H1 (cell line): ENCODE results near the gene NR1H2. TPM values are rescaled to one million over a fixed set of nuclear protein-coding genes. Genes with fewer than 3 reads are reported as not detected.

Experiments
- CTCF ChIA-PET: fragments of 300-600 bp; sonication (Branson Sonifier 250); formaldehyde crosslinking; loops from one replicate; lab custom pipeline; 2021; ENCODE audit not compliant: partially characterized antibody; lab: Charles Lee
- POLR2A ChIA-PET: fragments of 300-600 bp; sonication (Branson Sonifier 250); formaldehyde crosslinking; loops from one replicate; lab custom pipeline; 2021; ENCODE audit warnings: inconsistent platforms; ENCODE audit not compliant: partially characterized antibody; lab: Charles Lee
- DNase-seq, 2 experiments: peaks; one replicate each; pipeline versions ENCODE4 v3.0.0 to v3.0.0-alpha.2; 2010 to 2022; ENCODE audit warnings: low spot score in 2 of 2, low read depth in 1 of 2, mixed read lengths in 1 of 2
- FAIRE-seq: peaks from 2 replicates; lab custom pipeline; 2011; peaks lifted over from hg19 to GRCh38; lab: Jason Lieb, UNC
- H2AFZ ChIP-seq: 2 replicates; pipeline ENCODE4 v1.8.1; 2012; ENCODE audit warnings: low read length, inconsistent platforms
- H2AK5ac ChIP-seq: 2 replicates; pipeline ENCODE4 v1.6.1; 2013; ENCODE audit warnings: low read depth, low read length
- H2BK120ac ChIP-seq: replicated peaks from 2 replicates; pipeline ENCODE3; 2013; ENCODE audit warnings: low read depth, low read length, inconsistent platforms
- H2BK12ac ChIP-seq: 2 replicates; pipeline ENCODE4 v1.6.1; 2013; ENCODE audit warnings: low read depth, low read length
- H2BK15ac ChIP-seq: 2 replicates; pipeline ENCODE4 v1.6.1; 2013; ENCODE audit warnings: low read length
- H2BK20ac ChIP-seq: 2 replicates; pipeline ENCODE4 v1.6.1; 2013; ENCODE audit warnings: low read length
- H2BK5ac ChIP-seq: 2 replicates; pipeline ENCODE4 v1.6.1; 2013; ENCODE audit warnings: low read depth, low read length
- H3K14ac ChIP-seq: 2 replicates; pipeline ENCODE4 v1.6.1; 2013; ENCODE audit warnings: inconsistent platforms; ENCODE audit not compliant: insufficient read length
- H3K18ac ChIP-seq: 2 replicates; pipeline ENCODE4 v1.6.1; 2013; ENCODE audit warnings: low read length; ENCODE audit errors: extremely low read depth
- H3K23ac ChIP-seq: 2 replicates; pipeline ENCODE4 v1.6.1; 2013; ENCODE audit warnings: inconsistent platforms; ENCODE audit not compliant: insufficient read length
- H3K23me2 ChIP-seq: 2 replicates; pipeline ENCODE4 v1.6.1; 2013; ENCODE audit warnings: low read depth, low read length
- H3K27ac ChIP-seq: 2 replicates; pipeline ENCODE4 v1.6.1; 2011; ENCODE audit warnings: low read depth, low read length, inconsistent platforms
- H3K27me3 ChIP-seq, 4 experiments: replicated peaks in 1 of 4; 1 replicate in 1 of 4; 2 replicates in 3 of 4; pipeline versions ENCODE4 v1.6.1 to v1.8.1; 2011 to 2013; ENCODE audit warnings: low read length in 3 of 4, mild to moderate bottlenecking in 3 of 4, inconsistent platforms in 2 of 4, mixed read lengths in 2 of 4, moderate library complexity in 1 of 4; ENCODE audit not compliant: control insufficient read depth in 3 of 4, insufficient read depth in 3 of 4; ENCODE audit errors: extremely low read depth in 1 of 4
- H3K36me3 ChIP-seq, 4 experiments: 2 replicates each; pipeline versions ENCODE4 v1.6.1 to v1.8.1; 2011 to 2013; ENCODE audit warnings: mild to moderate bottlenecking in 4 of 4, low read length in 3 of 4, moderate library complexity in 2 of 4, control low read depth in 1 of 4, inconsistent platforms in 1 of 4; ENCODE audit not compliant: insufficient read depth in 4 of 4, control insufficient read depth in 2 of 4
- H3K4ac ChIP-seq: replicated peaks from 2 replicates; pipeline ENCODE3; 2013; ENCODE audit warnings: low read length, low read depth, mixed read lengths, inconsistent platforms; ENCODE audit not compliant: insufficient read length
- H3K4me1 ChIP-seq, 4 experiments: replicated peaks in 1 of 4; 1 replicate in 1 of 4; 2 replicates in 3 of 4; pipeline versions ENCODE4 v1.6.1 to v1.8.1; 2011 to 2013; ENCODE audit warnings: low read length in 3 of 4, inconsistent platforms in 2 of 4, mixed read lengths in 1 of 4; ENCODE audit not compliant: insufficient read depth in 4 of 4, control insufficient read depth in 3 of 4
- H3K4me2 ChIP-seq, 2 experiments: 2 replicates each; pipeline versions ENCODE4 v1.6.1 to v1.8.1; 2011 to 2013; ENCODE audit warnings: low read depth in 2 of 2, low read length in 2 of 2, control low read depth in 1 of 2, inconsistent platforms in 1 of 2, mild to moderate bottlenecking in 1 of 2; ENCODE audit not compliant: insufficient read depth in 1 of 2
- H3K4me3 ChIP-seq, 4 experiments: fragments of 200-600, 300-600 bp in 1 of 4; sonication (generic), shearing (Covaris generic), sonication (Bioruptor Twin) in 1 of 4; 2 replicates each; pipeline versions ENCODE4 v1.5.1 to v1.8.1; 2011 to 2016; ENCODE audit warnings: low read length in 4 of 4, low read depth in 3 of 4, control low read depth in 2 of 4, inconsistent platforms in 2 of 4, mild to moderate bottlenecking in 2 of 4, mixed read lengths in 1 of 4, moderate library complexity in 1 of 4; ENCODE audit not compliant: insufficient read depth in 2 of 4; ENCODE audit errors: extremely low read depth in 1 of 4
- H3K56ac ChIP-seq: replicated peaks from 2 replicates; pipeline ENCODE3; 2013; ENCODE audit warnings: low read depth, mild to moderate bottlenecking, mixed read lengths, low read length, inconsistent platforms; ENCODE audit not compliant: insufficient read length
- H3K79me1 ChIP-seq: 2 replicates; pipeline ENCODE4 v1.6.1; 2013; ENCODE audit warnings: low read depth, low read length, control low read depth
- H3K79me2 ChIP-seq, 2 experiments: 2 replicates each; pipeline versions ENCODE4 v1.6.1 to v1.8.1; 2012 to 2013; ENCODE audit warnings: low read length in 2 of 2, mild to moderate bottlenecking in 2 of 2, inconsistent platforms in 1 of 2; ENCODE audit not compliant: insufficient read depth in 2 of 2, control insufficient read depth in 1 of 2
- H3K9ac ChIP-seq, 4 experiments: replicated peaks in 1 of 4; 1 replicate in 1 of 4; 2 replicates in 3 of 4; pipeline versions ENCODE4 v1.6.1 to v1.8.1; 2011 to 2013; ENCODE audit warnings: low read depth in 3 of 4, low read length in 3 of 4, control low read depth in 2 of 4, mild to moderate bottlenecking in 2 of 4, moderate library complexity in 2 of 4, inconsistent platforms in 1 of 4; ENCODE audit errors: extremely low read depth in 1 of 4
- H3K9me3 ChIP-seq, 2 experiments: 2 replicates each; pipeline versions ENCODE4 v1.6.1 to v1.8.1; 2012 to 2013; ENCODE audit warnings: mild to moderate bottlenecking in 2 of 2, moderate library complexity in 2 of 2, control low read depth in 1 of 2, inconsistent platforms in 1 of 2, low read depth in 1 of 2, low read length in 1 of 2, mixed read lengths in 1 of 2; ENCODE audit not compliant: insufficient read depth in 2 of 2
- H4K20me1 ChIP-seq, 2 experiments: replicated peaks in 1 of 2; 2 replicates each; pipeline versions ENCODE3 to v1.8.1; 2011 to 2013; ENCODE audit warnings: inconsistent platforms in 2 of 2, low read length in 2 of 2, mild to moderate bottlenecking in 1 of 2; ENCODE audit not compliant: insufficient read depth in 2 of 2, control insufficient read depth in 1 of 2
- H4K5ac ChIP-seq: 2 replicates; pipeline ENCODE4 v1.6.1; 2013; ENCODE audit warnings: low read length, low read depth, mixed read lengths, inconsistent platforms; ENCODE audit not compliant: insufficient read length
- H4K8ac ChIP-seq: 2 replicates; pipeline ENCODE4 v1.8.0; 2013; ENCODE audit warnings: mild to moderate bottlenecking, moderate library complexity, low read length, inconsistent platforms; ENCODE audit not compliant: insufficient read depth; ENCODE audit errors: extremely low read depth
- H4K91ac ChIP-seq: replicated peaks from 2 replicates; pipeline ENCODE3; 2013; ENCODE audit warnings: low read length, mixed read lengths, inconsistent platforms; ENCODE audit not compliant: insufficient read length
- WGBS, 2 experiments: shearing (Covaris generic) in 1 of 2; methylation state at CpG; one replicate each; pipeline versions ENCODE4 v1.1.6 to v1.1.7; 2013 to 2015; ENCODE audit warnings: low lambda C conversion rate in 2 of 2, mixed read lengths in 2 of 2, inconsistent platforms in 1 of 2, low coverage in 1 of 2, missing lambda C conversion rate in 1 of 2; ENCODE audit not compliant: insufficient replicate concordance in 2 of 2, insufficient coverage in 1 of 2, insufficient read length in 1 of 2; ENCODE audit errors: extremely low coverage in 1 of 2, missing lambda C conversion rate in 1 of 2; 5-methylcytosine and 5-hydroxymethylcytosine counted together
- polyA plus RNA-seq, 7 experiments: library from polyadenylated mRNA; depleted of rRNA in 3 of 7; stranded (reverse) in 5 of 7; unstranded in 2 of 7; fragments of >200 nt in 5 of 7; fragments of 200-250 nt in 2 of 7; gene quantifications; 1 replicate in 5 of 7; 2 replicates in 1 of 7; 4 replicates in 1 of 7; pipeline versions ENCODE4 v1.2.1 to v1.2.3, GENCODE V29; 2011 to 2013; ENCODE audit warnings: missing spikeins in 2 of 7, mixed read lengths in 2 of 7
- total RNA-seq: library from RNA; stranded (reverse); fragmentation: NEBNext Ultra II Directional; extraction: Animal tissue kit (Norgen Biotek cat#: 25700); gene quantifications from 2 replicates; pipeline ENCODE4 v1.2.1, GENCODE V29; 2021

The NR1H2 gene
- total and polyA plus RNA-seq, 2 of the 8 experiments (the other 6 are each of a cell fraction or from before 2014, with no cell fraction given), result 40.3 to 47.5 TPM

- H2AK5ac ChIP-seq, result no peak overlapping the region
- H3K14ac ChIP-seq, result no peak overlapping the region
- ChIA-PET CTCF (interaction anchor here (1.0 kb wide), 1 partner anchor 13 kb away, joined by 3 read pairs; no protein-coding TSS in a partner anchor), POLR2A (interaction anchor here (1.0 kb wide), 1 partner anchor 35 kb away, joined by 4 read pairs; no protein-coding TSS in a partner anchor)
- no peak overlapping the region for H2BK20ac ChIP-seq
- FAIRE-seq (no peak), DNase-seq (no peak)
- no peak overlapping the region for H2AFZ ChIP-seq
- H3K56ac ChIP-seq, result no peak overlapping the region
- no peaks in the 10 kb centered on the region for H3K27me3 ChIP-seq
- H3K27ac ChIP-seq, result no peak overlapping the region
- 92% methylated on average over 40 of the region's 58 CpGs; no CpG with 5 or more reads in 1 of the 2 experiments for WGBS, 2 experiments
- peaks cover 9% of the 10 kb centered on the region; the same call in 1 of the 2 replicates for H3K23me2 ChIP-seq
- H2BK12ac ChIP-seq, result no peak overlapping the region
- no peak overlapping the region for H3K23ac ChIP-seq
- H3K4me2 ChIP-seq, result no peak overlapping the region
- no peaks in the 10 kb centered on the region for H3K9me3 ChIP-seq
- no peak overlapping the region for H3K18ac ChIP-seq
- peaks cover 15 to 43% (median 35%) of the 10 kb centered on the region in 4 experiments for H3K36me3 ChIP-seq
- no peak overlapping the region for H3K4me3 ChIP-seq
- H3K4me1 ChIP-seq, result peaks cover 0 to 4% (median 3%) of the 10 kb centered on the region in 4 experiments; a peak in 5 of 7 replicates
- H2BK5ac ChIP-seq, result no peak overlapping the region
- H3K79me2 ChIP-seq, result peaks cover 12 to 24% of the 10 kb centered on the region in 2 experiments; a peak in 3 of 4 replicates
- H3K9ac ChIP-seq, result no peak overlapping the region
- no peak overlapping the region for H4K91ac ChIP-seq
- no peak overlapping the region for H2BK120ac ChIP-seq
- H3K4ac ChIP-seq, result no peak overlapping the region
- peaks cover 9 to 20% of the 10 kb centered on the region in 2 experiments for H4K20me1 ChIP-seq
- H3K79me1 ChIP-seq, result peaks cover 7% of the 10 kb centered on the region
- H4K8ac ChIP-seq, result no peak overlapping the region
- H2BK15ac ChIP-seq, result no peak overlapping the region
- no peak overlapping the region for H4K5ac ChIP-seq
These were observed 5.8 kb downstream of the NR1H2 start for GRCh38 chr19:50381881-50382729.
